Suppressor macrophage treated with lipopolysaccharide for 1 hour (primary cell): ENCODE results near the gene FANCM.
A peak's percentile ranks its signal among the peaks of the same experiment; 100 is the strongest.

Source experiments
- DNase-seq, 3 donors: peaks; one replicate each; pipeline ENCODE4 v3.0.0-alpha.2; 2020 to 2022

The FANCM gene

GRCh38 chr14:45135659-45136395, at the start of gene FANCM:
Gene FANCM, plus strand, starts transcription at chr14:45135930. Its CDS starts 102 bp downstream, at chr14:45136032.
- DNase-seq, result peak; percentile 96 to 99 (median 98)

- DNase-seq, result peak in 2 of 3 donors; percentile 29 to 56
Observed at GRCh38 chr14:45089813-45090212, 45.9 kb upstream of the FANCM start.

GRCh38 chr14:45091710-45092109, 44.0 kb upstream of the FANCM start:
- no peak for DNase-seq

GRCh38 chr14:45094275-45094674, 41.5 kb upstream of the FANCM start:
- no peak for DNase-seq

- no peak for DNase-seq
Observed at GRCh38 chr14:45095143-45095542, 40.6 kb upstream of the FANCM start.

- DNase-seq, result no peak
Observed at GRCh38 chr14:45096218-45096617, 39.5 kb upstream of the FANCM start.

- DNase-seq, result no peak
Observed at GRCh38 chr14:45103806-45104205, 31.9 kb upstream of the FANCM start.

- no peak for DNase-seq
Observed at GRCh38 chr14:45104561-45104960, 31.2 kb upstream of the FANCM start.

- no peak for DNase-seq
Observed at GRCh38 chr14:45112896-45113781, 22.6 kb upstream of the FANCM start.

- DNase-seq, result no peak
Observed at GRCh38 chr14:45114327-45114726, 21.4 kb upstream of the FANCM start.

- DNase-seq, result no peak
Observed at GRCh38 chr14:45118594-45118993, 17.1 kb upstream of the FANCM start.

- no peak for DNase-seq
Observed at GRCh38 chr14:45120096-45120495, 15.6 kb upstream of the FANCM start.

GRCh38 chr14:45123271-45123670, 12.5 kb upstream of the FANCM start:
- DNase-seq, result no peak

- no peak for DNase-seq
Observed at GRCh38 chr14:45125754-45126153, 10.0 kb upstream of the FANCM start.

GRCh38 chr14:45128963-45129629, 6.6 kb upstream of the FANCM start:
- DNase-seq, result no peak

GRCh38 chr14:45133683-45134050, 2.1 kb upstream of the FANCM start:
- DNase-seq, result no peak

GRCh38 chr14:45134051-45134958, 1.4 kb upstream of the FANCM start, which contains the start of gene FKBP3:
Gene FKBP3, minus strand, starts transcription at chr14:45134481. Its CDS starts 25 bp downstream, at chr14:45134456.
- peak; percentile 99 for DNase-seq

GRCh38 chr14:45135156-45135555, 574 bp upstream of the FANCM start:
- DNase-seq, result peak; percentile 15 to 52 (median 38)

- no peak for DNase-seq
Observed at GRCh38 chr14:45136399-45136798, 669 bp downstream of the FANCM start.

GRCh38 chr14:45140661-45141187, 5.0 kb downstream of the FANCM start:
- DNase-seq, result no peak

GRCh38 chr14:45142083-45142482, 6.4 kb downstream of the FANCM start:
- peak; percentile 10 to 42 (median 28) for DNase-seq

- DNase-seq, result no peak
Observed at GRCh38 chr14:45144658-45145057, 8.9 kb downstream of the FANCM start.
